Endometrial microvascular endothelial cells (primary cell): ENCODE data around the gene SHC1. TPM values are rescaled to one million over a fixed set of nuclear protein-coding genes. Genes with fewer than 3 reads are reported as not detected.
"Not testable (repeated sequence)": the region's sequence is repeated elsewhere in the genome, so short reads cannot be mapped to it uniquely, and the experiment has no call there.

Source experiments
- in situ Hi-C: cut with HindIII; loops from 2 replicates; pipeline ENCODE4 v1.10.0; 2017; ENCODE audit warnings: low sequenced_read_pairs, low pct_unique_long_range_greater_than_20kb; ENCODE audit errors: inconsistent ontology term
- total RNA-seq: library from RNA; depleted of rRNA; stranded (reverse); fragments of >200 nt; gene quantifications from one replicate; pipeline ENCODE4 v1.2.3, GENCODE V29; 2015; ENCODE audit errors: inconsistent ontology term

The SHC1 gene
- total RNA-seq, 1 donor from 2014 or later, result 406 TPM

DNA sequence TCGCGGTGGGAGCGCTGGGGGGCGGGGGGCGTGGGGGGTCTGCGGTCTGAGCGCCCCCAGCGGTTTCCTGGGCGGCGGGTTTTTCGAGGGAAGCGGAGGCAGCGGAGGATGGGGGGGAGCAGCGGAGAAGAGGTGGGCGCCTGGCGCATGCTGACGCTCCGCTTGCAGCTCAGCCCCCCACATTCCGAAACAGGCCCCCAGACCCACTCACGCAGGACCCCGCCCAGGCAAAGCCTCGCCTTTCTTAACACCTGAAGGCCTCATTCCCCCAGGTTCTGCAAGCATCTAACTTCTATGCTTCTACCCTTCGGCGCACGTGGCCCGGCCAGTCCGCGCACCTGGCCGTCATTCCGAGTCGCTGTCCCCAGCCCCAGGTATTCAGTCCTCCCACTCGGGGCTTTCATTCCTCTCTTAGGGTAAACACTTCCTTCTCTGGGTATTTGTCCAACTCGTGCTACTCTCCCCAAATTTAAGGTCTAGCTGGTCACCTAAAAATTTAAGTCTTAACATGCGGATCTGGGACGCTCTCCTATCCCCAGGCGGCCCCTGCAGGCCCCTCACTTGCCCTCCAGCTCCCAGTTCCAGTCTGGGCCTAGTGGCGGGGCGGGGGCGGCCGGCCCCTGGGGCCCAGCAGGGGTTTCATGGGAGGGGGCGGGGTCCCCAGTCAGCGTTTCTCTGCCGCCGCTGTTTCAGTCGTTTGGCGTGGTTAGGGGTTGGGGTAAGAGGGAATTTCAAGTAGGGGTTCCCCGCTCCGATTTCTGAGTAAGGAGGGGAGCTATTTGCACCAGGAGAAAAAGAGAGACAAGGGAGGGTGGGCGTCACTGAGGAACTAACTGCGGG, 29.2 kb upstream of the SHC1 start:
- in situ Hi-C loops, result no loop called here

DNA sequence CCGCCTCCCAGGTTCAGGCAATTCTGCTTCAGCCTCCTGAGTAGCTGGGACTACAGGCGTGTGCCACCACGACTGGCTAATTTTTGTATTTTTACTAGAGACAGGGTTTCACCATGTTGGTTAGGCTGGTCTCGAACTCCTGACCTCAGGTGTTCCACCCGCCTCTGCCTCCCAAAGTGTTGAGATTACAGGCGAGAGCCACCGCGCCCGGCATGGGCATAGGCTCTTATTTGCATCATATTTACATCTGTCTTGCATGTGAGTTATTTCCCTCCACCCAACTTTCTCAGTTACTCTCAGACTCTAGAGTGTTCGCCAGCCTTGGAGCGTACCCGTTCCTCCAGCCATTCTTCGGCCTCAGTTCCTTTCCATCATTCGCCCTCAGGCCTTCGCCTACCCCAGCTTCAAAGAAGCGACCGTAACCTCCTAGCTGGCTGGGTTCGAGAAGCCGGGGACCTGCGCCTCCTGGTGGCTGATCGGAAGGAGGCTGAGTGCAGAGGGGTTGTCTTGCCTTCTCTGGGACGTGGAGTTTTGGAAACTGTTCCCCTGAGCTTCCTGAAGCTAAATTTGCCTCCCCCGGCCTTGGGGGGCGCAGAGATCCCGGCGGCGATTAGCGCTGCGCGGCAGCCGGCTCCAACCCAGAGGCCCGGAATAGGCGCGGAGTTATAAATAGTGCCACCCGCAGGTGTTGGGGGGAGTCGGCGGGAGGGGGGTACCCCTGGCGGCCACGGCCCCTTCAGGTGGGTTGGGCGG, 28.4 kb upstream of the SHC1 start:
- in situ Hi-C loops, result no loop called here

- in situ Hi-C loops, result no loop called here
These were observed 27.7 kb upstream of the SHC1 start for GRCh38 chr1:154998201-154998780.

DNA sequence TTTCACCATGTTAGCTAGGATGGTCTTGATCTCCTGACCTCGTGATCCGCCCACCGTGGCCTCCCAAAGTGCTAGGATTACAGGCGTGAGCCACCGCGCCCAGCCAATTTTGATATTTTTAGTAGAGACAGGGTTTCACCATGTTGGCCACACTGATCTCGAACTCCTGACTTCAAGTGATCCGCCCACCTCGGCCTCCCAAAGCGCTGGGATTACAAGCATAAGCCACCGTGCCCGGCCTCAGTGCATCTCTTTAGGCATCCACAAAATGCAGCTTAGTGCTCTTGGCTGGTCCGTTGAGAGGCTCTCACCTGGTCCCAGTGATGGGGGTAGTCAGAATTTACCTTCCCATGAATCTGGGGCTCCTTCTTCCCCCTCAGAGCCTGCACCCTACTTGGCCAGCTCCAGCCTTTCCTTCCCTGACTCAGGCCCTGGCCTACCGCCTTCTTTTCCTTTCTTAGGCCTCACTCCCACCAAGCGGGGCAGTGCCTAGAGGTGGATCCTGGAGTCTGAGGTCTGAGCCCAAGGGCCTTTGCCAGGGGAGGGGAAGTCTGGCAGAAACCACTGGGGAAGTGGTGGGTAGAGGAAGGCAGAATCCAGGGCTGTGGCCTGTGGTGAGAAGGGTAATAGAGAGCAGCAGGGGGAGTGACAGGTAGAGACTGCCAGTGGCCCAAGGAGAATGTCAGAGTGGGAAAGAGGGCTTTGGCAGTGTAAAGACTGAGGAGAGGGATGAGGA, 26.6 kb upstream of the SHC1 start:
- in situ Hi-C loops, result no loop called here

- in situ Hi-C loops, result not testable (repeated sequence)
These were observed 24.9 kb upstream of the SHC1 start for GRCh38 chr1:154995301-154995983.

DNA sequence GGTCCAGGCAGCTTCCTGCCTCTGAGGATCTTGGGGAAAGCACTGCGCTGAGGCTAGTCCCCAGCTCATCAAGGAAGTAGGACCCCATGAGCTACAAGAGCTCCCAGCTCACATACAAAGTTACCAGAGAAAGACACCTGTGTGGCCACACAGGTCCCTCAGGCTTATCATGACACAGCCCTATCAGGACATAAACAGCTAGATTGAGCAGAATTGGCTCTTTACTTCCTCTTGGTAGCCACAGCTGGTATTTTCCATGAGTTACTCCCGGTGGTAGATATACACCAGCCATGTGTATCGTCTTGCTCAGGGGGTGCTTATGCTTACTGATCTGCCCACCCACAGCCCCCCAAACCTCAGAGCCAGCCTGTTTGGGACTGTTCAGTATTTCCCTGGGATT, 24.0 kb upstream of the SHC1 start:
- in situ Hi-C loops, result no loop called here

- in situ Hi-C loops, result no loop called here
These were observed 23.7 kb upstream of the SHC1 start for GRCh38 chr1:154994269-154994587.

DNA sequence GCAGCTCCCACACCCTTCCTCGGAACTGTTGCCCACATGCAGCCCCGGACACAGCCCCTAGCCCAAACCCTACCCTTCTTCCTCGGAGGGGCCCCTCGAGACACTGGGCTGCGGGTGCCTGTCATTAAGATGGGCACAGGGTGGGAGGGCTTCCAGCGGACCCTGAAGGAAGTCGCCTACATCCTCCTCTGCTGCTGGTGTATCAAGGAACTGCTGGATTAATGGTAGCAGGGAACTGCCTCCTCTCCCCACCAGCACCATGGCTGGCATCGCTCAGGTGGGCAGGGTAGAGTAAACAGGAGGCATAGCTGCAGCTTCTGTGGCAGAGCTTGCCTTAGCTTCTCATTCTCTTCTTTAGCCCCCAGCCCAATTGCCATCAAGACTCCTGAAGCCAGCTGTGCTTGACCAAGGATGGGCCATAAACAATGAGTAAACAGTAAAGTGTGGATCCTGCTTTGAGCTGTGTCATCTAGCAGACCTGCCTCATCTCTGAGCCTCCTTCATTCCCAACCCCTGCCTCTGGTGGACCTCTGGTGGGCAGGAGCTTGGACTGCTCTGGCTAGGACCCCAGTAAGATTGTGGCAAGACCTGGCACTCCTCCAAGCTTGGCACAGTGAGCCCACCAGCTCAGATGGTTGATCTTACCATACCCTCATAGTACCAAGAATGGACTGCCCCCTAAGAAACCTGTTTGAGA, 23.2 kb upstream of the SHC1 start, which contains the start of gene LENEP:
Gene LENEP, plus strand, starts transcription at position 15 of the 697 bp plus-strand sequence. Its CDS starts 22 bp downstream, at position 37.
- in situ Hi-C loops, result no loop called here

DNA sequence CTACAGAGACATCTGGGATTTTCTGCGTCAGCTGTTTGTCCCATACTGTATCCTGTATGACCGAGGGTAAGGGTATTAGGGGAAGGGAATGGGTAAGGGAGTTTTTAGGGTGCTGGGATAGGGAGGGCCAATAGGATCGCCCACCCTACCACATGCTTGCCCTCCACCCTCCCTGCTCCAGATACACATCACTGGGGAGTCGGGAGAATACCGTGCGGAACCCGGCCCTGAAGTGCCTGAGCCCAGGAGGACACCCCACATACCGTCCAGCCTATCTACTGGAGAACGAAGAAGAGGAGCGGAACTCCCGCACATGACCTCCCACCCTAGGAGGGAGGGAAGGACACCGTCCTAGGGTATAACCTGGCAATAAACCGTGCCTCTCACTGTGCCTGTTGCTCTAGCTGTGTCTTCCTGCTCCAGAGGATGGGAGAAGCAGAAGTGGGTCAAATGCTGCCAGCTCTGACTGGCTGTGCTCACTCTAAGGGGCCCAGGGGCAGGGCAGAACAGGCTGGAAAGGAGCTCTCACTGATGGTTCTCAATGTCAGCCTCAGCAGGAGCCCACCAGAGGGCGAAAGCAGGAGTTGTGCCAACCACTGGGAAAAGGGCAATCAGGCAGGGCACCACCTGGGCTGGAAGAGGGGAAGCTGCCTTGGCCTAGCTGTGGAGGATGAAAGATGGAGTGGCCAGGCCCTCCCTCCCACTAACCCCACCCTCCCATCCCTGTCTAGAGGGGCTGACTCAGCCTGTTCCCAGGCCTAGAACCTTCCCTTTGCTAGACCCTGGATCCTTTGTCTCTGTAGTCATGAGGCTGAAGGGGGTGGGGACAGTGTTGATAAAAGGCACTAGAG, 22.4 kb upstream of the SHC1 start:
- in situ Hi-C loops, result no loop called here

- in situ Hi-C loops, result no loop called here
These were observed 19.7 kb upstream of the SHC1 start for GRCh38 chr1:154990276-154990675.

- in situ Hi-C loops, result no loop called here
These were observed 18.8 kb upstream of the SHC1 start for GRCh38 chr1:154989195-154989860.

DNA sequence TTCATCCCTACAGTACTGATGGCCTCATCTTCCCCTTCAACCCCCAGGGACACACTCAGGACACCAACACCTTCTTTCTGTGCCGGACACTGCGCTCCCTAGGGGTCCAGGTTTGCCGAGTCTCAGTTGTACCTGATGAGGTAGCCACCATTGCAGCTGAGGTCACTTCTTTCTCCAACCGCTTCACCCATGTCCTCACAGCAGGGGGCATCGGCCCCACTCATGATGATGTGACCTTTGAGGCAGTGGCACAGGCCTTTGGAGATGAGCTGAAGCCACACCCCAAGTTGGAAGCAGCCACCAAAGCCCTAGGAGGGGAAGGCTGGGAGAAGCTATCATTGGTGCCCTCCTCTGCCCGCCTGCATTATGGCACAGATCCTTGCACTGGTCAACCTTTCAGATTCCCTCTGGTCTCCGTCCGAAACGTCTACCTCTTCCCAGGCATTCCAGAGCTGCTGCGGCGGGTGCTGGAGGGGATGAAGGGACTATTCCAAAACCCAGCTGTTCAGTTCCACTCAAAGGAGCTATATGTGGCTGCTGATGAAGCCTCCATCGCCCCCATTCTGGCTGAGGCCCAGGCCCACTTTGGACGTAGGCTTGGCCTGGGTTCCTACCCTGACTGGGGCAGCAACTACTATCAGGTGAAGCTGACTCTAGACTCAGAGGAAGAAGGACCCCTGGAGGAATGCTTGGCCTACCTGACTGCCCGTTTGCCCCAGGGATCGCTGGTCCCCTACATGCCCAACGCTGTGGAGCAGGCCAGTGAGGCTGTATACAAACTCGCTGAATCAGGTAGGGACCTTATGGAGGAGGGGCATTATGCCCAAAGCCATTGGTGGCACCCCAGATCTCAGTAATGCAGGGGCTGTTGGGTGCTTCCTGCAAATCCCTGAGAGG, 17.8 kb upstream of the SHC1 start:
- in situ Hi-C loops, result no loop called here

GRCh38 chr1:154987326-154987725, 16.8 kb upstream of the SHC1 start:
- in situ Hi-C loops, result no loop called here

DNA sequence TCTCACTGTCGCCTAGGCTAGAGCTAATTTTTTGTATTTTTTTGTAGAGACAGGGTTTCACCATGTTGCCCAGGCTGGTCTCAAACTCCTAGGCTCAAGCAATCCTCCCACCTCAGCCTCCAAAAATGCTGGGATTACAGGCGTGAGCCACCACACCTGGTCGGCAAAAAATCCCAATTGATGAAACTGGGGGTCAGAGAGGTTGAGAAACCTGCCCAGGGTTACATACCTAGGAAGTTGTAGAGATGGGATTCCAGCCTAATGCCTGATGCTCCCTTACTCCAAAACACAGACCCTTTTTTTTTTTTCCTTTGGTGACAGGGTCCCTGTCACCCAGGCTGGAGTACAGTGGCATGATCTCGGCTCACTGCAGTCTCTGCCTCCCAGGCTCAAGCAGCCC, 16.2 kb upstream of the SHC1 start:
- in situ Hi-C loops, result not testable (repeated sequence)

DNA sequence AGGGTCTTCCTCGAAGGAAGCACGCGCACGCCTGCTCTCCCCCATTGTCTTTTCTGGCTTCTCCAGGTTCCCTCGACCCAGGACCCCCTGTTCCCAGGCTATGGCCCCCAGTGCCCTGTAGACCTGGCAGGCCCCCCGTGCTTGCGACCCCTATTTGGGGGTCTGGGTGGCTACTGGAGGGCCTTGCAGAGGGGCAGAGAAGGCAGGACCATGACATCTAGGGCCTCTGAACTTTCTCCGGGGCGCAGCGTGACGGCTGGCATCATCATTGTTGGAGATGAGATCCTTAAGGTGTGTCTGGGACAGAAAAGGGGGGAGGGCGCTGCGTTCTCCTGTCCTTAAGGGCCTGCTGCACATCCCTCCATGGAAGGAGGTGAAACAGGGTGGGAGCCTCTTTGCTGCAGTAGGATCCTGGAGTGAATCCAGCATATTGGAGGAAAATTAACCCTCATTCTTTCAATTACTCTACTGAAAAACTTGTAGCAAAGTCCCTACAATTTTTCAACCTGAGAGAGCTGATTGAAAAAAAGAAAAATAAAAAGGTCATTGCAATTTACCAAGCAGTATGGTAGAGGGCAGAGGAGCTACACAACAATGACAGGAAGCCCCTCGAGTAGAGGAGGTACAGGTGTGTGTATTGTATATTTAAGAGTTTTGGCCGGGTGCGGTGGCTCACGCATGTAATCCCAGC, 13.4 kb upstream of the SHC1 start:
- in situ Hi-C loops, result loop anchor here (5.0 kb wide), 1 partner anchor 33 kb away; no protein-coding TSS in a partner anchor
